Mesendoderm (in vitro differentiated cells): ENCODE results near the gene ANGPTL8.

ENCODE experiments used
- DNase-seq: peaks from one replicate; pipeline ENCODE4 v3.0.0; 2013
- H2AK5ac ChIP-seq: 2 replicates; pipeline ENCODE4 v1.6.1; 2013; ENCODE audit warnings: low read length, inconsistent platforms
- H2BK120ac ChIP-seq: 2 replicates; pipeline ENCODE4 v1.6.1; 2013; ENCODE audit warnings: low read depth, mild to moderate bottlenecking, low read length, moderate library complexity, mixed read lengths
- H2BK15ac ChIP-seq: replicated peaks from 2 replicates; pipeline ENCODE4 v1.6.1; 2013; ENCODE audit warnings: low read depth, mild to moderate bottlenecking, moderate library complexity
- H2BK5ac ChIP-seq: 2 replicates; pipeline ENCODE4 v1.6.1; 2013; ENCODE audit warnings: low read length, inconsistent platforms
- H3K18ac ChIP-seq: 2 replicates; pipeline ENCODE4 v1.6.1; 2013; ENCODE audit warnings: mild to moderate bottlenecking, low read length, mixed read lengths
- H3K23ac ChIP-seq: one replicate; pipeline ENCODE4 v1.6.1; 2013; ENCODE audit warnings: low read length
- H3K27ac ChIP-seq: 2 replicates; pipeline ENCODE4 v1.5.1; 2013; ENCODE audit warnings: low read depth, mild to moderate bottlenecking, inconsistent platforms, low read length, moderate library complexity
- H3K27me3 ChIP-seq: 2 replicates; pipeline ENCODE4 v1.6.1; 2013; ENCODE audit warnings: low read length, control low read depth, mild to moderate bottlenecking, inconsistent platforms; ENCODE audit not compliant: insufficient read depth, poor library complexity
- H3K36me3 ChIP-seq: 2 replicates; pipeline ENCODE4 v1.6.1; 2013; ENCODE audit warnings: low read length, inconsistent platforms; ENCODE audit not compliant: control insufficient read depth, insufficient read depth
- H3K4ac ChIP-seq: one replicate; pipeline ENCODE4 v1.6.1; 2013; ENCODE audit warnings: low read depth, mild to moderate bottlenecking, low read length, moderate library complexity
- H3K4me1 ChIP-seq: 2 replicates; pipeline ENCODE4 v1.6.1; 2013; ENCODE audit warnings: low read depth, low read length, inconsistent platforms; ENCODE audit not compliant: control insufficient read depth
- H3K4me2 ChIP-seq: 2 replicates; pipeline ENCODE4 v1.6.1; 2013; ENCODE audit warnings: low read length
- H3K4me3 ChIP-seq: 2 replicates; pipeline ENCODE4 v1.5.1; 2013; ENCODE audit warnings: mild to moderate bottlenecking, low read length
- H3K56ac ChIP-seq: one replicate; pipeline ENCODE4 v1.6.1; 2013; ENCODE audit warnings: low read length
- H3K79me1 ChIP-seq: 2 replicates; pipeline ENCODE4 v1.6.1; 2013; ENCODE audit warnings: low read length, inconsistent platforms
- H3K79me2 ChIP-seq: 2 replicates; pipeline ENCODE4 v1.6.1; 2013; ENCODE audit warnings: mild to moderate bottlenecking, low read length; ENCODE audit not compliant: control insufficient read depth, insufficient read depth
- H3K9ac ChIP-seq: 2 replicates; pipeline ENCODE4 v1.6.1; 2013; ENCODE audit warnings: low read length, inconsistent platforms
- H4K5ac ChIP-seq: one replicate; pipeline ENCODE4 v1.6.1; 2013; ENCODE audit warnings: low read length
- H4K8ac ChIP-seq: one replicate; pipeline ENCODE4 v1.6.1; 2013; ENCODE audit warnings: low read depth, mild to moderate bottlenecking, control low read depth, low read length, moderate library complexity
- WGBS: extraction: QIAGEN DNeasy Blood & Tissue Kit; methylation state at CpG from one replicate; pipeline ENCODE4 v1.1.7; 2013; ENCODE audit warnings: low lambda C conversion rate, missing lambda C conversion rate; ENCODE audit not compliant: insufficient coverage; ENCODE audit errors: extremely low coverage; 5-methylcytosine and 5-hydroxymethylcytosine counted together

The ANGPTL8 gene

DNA sequence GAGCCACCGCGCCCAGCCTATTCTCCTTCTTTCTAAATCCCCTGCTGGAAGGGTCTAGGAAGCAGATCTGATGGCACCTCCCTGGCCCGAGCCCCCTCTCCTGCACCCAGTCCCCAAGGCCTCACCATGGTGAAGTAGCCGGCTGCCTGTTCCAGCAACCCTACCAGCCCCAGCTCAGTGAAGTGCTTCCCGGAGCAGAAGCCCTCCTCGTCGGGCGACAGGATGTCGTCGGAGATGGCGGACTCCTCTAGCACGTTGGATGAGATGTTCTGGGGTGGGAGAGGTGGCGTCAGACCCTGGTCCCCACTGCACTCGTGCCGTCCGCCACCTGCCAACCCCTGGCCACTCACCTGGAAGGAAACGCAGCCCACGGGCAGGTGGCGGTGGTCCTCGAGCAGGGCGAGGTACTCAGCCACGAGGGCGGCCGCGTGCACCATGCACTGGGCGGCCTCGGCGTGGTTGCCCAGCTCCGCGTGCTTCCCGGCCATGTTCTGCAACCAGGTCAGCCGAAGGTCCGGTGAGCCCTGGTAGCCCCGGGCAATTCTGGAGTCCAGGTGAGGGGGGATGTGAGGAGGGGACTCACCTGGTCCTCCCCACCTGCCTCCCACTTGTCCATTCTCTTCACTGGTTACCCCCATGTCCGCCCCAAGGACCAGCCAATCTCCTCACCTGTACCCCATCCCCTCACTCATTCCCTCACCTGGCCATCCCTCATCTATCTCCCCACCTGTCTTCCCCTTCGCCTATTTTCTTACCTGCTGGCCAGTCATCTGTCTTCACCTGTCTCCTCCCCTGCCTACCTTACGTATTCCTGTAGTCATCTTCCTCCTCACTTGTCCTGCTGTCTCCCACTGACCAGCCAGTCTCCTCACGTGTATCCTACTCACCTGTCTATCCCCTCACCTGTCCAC lies 30.6 kb upstream of the ANGPTL8 start:
- no peak for DNase-seq
- Histone ChIP-seq H2BK120ac (no peak overlapping the region), H3K79me2 (no peaks in the 10 kb centered on the region), H3K4ac (no peak overlapping the region), H3K4me2 (no peak overlapping the region), H3K4me3 (no peak overlapping the region), H3K23ac (no peak overlapping the region), H3K27me3 (no peaks in the 10 kb centered on the region), H3K9ac (no peak overlapping the region), H4K8ac (no peak overlapping the region), H3K79me1 (no peaks in the 10 kb centered on the region), H4K5ac (no peak overlapping the region), H3K27ac (no peak overlapping the region), H3K36me3 (peaks cover 6% of the 10 kb centered on the region), H2BK5ac (no peak overlapping the region), H2BK15ac (no peak overlapping the region), H2AK5ac (no peak overlapping the region), H3K56ac (no peak overlapping the region), H3K4me1 (no peaks in the 10 kb centered on the region), H3K18ac (no peak overlapping the region)
- WGBS, result no CpG with 5 or more reads among the region's 38 CpGs

DNA sequence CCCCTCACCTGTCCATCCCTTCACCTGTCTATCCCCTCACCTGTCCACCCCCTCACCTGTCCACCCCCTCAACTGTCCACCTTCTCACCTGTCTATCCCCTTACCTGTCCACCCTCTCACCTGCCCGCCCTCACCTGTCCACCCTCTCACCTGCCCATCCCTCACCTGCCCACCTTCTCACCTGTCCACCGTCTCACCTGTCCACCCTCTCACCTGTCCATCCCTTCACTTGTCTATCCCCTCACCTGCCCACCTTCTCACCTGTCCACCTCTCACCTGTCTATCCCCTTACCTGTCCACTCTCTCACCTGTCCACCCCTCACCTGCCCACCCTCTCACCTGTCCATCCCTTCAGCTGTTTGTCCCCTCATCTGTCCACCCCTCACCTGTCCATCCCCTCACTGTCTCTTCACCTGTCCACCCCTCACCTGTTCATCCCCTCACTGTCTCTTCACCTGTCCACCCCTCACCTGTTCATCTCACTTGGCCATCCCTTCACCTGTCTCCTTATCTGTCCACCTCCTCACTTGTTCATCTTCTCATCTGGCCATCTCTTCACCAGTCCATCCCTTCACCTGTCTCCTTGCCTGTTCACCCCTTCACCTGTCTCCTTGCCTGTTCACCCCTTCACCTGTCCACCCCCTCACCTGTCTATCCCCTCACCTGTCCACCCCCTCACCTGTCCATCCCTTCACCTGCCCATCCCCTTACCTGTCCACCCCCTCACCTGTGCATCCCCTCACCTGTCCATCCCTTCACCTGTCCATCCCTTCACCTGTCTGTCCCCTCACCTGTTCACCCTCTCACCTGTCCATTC lies 29.4 kb upstream of the ANGPTL8 start:
- Histone ChIP-seq H3K4me3 (no peak overlapping the region), H2BK15ac (no peak overlapping the region), H2BK120ac (no peak overlapping the region), H4K5ac (no peak overlapping the region), H3K27me3 (no peaks in the 10 kb centered on the region), H3K4me2 (no peak overlapping the region), H3K36me3 (peaks cover 10% of the 10 kb centered on the region), H3K79me1 (no peaks in the 10 kb centered on the region), H2BK5ac (no peak overlapping the region), H3K27ac (no peak overlapping the region), H3K23ac (no peak overlapping the region), H3K79me2 (no peaks in the 10 kb centered on the region), H2AK5ac (no peak overlapping the region), H3K4me1 (no peaks in the 10 kb centered on the region), H3K56ac (no peak overlapping the region), H3K4ac (no peak overlapping the region), H3K9ac (no peak overlapping the region), H4K8ac (no peak overlapping the region), H3K18ac (no peak overlapping the region)
- no peak for DNase-seq
- WGBS, result no CpG with 5 or more reads among the region's 2 CpGs

DNA sequence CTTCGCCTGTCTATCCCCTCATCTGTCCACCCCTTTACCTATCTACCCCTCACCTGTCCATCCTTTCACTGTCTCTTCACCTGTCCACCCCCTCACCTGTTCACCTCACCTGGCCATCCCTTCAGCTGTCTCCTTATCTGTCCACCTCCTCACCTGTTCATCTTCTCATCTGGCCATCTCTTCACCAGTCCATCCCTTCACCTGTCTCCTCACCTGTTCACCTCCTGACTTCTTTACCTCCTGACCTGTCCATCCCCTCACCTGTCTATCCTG lies 28.8 kb upstream of the ANGPTL8 start:
- Histone ChIP-seq H4K5ac (no peak overlapping the region), H3K36me3 (peaks cover 10% of the 10 kb centered on the region), H3K4me3 (no peak overlapping the region)

GRCh38 chr19:11214387-11214786 lies 25.0 kb upstream of the ANGPTL8 start:
- Histone ChIP-seq H3K4me1 (no peaks in the 10 kb centered on the region), H3K36me3 (peaks cover 9% of the 10 kb centered on the region), H3K79me2 (no peaks in the 10 kb centered on the region), H3K79me1 (no peaks in the 10 kb centered on the region), H2BK15ac (no peak overlapping the region), H3K27ac (no peak overlapping the region), H4K5ac (no peak overlapping the region), H2BK5ac (no peak overlapping the region), H2AK5ac (no peak overlapping the region), H3K27me3 (no peaks in the 10 kb centered on the region), H3K18ac (no peak overlapping the region), H4K8ac (no peak overlapping the region), H3K56ac (no peak overlapping the region), H3K23ac (no peak overlapping the region), H3K4ac (no peak overlapping the region), H3K4me2 (no peak overlapping the region), H2BK120ac (no peak overlapping the region), H3K4me3 (no peak overlapping the region), H3K9ac (no peak overlapping the region)
- no peak for DNase-seq
- WGBS, result no CpG with 5 or more reads among the region's 6 CpGs

More for the DNA sequence above, 28.8 kb upstream of the ANGPTL8 start:
- no peak for DNase-seq
- Histone ChIP-seq H3K9ac (no peak overlapping the region), H3K18ac (no peak overlapping the region), H3K4ac (no peak overlapping the region), H3K27me3 (no peaks in the 10 kb centered on the region), H2AK5ac (no peak overlapping the region), H3K4me2 (no peak overlapping the region), H2BK120ac (no peak overlapping the region), H3K79me2 (no peaks in the 10 kb centered on the region), H3K4me1 (no peaks in the 10 kb centered on the region), H4K8ac (no peak overlapping the region), H3K56ac (no peak overlapping the region), H2BK15ac (no peak overlapping the region), H3K23ac (no peak overlapping the region), H2BK5ac (no peak overlapping the region), H3K27ac (no peak overlapping the region), H3K79me1 (no peaks in the 10 kb centered on the region)
- WGBS, result no CpG with 5 or more reads among the region's 1 CpG

- Histone ChIP-seq H2AK5ac (no peak overlapping the region), H3K27ac (no peak overlapping the region), H3K4me2 (no peak overlapping the region), H2BK120ac (no peak overlapping the region), H3K23ac (no peak overlapping the region), H3K79me1 (no peaks in the 10 kb centered on the region), H3K18ac (no peak overlapping the region), H4K5ac (no peak overlapping the region), H3K4me1 (no peaks in the 10 kb centered on the region), H3K36me3 (peaks cover 2% of the 10 kb centered on the region), H2BK15ac (no peak overlapping the region), H4K8ac (no peak overlapping the region), H3K4me3 (no peak overlapping the region), H3K79me2 (no peaks in the 10 kb centered on the region), H2BK5ac (no peak overlapping the region), H3K9ac (no peak overlapping the region), H3K4ac (no peak overlapping the region), H3K56ac (no peak overlapping the region), H3K27me3 (no peaks in the 10 kb centered on the region)
- no peak for DNase-seq
- no CpG with 5 or more reads among the region's 3 CpGs for WGBS
Measured at GRCh38 chr19:11221082-11221598, 18.3 kb upstream of the ANGPTL8 start.
